PC-3 (cell line): Measurements from ENCODE around the gene HBS1L. TPM values are rescaled to one million over a fixed set of nuclear protein-coding genes. Genes with fewer than 3 reads are reported as not detected.

ENCODE experiments used
- ATAC-seq: fragments of 200-7000 bp; cut with Tn5 transposase; 2 replicates; pipeline ENCODE4 v1.9.1; 2020; ENCODE audit warnings: mild to moderate bottlenecking, moderate library complexity
- Bru-seq: library from RNA; stranded (reverse); fragments of 400-500 nt; gene quantifications from one replicate; lab custom pipeline; 2021; lab: Mats Ljungman, UMichigan
- BruChase-seq, 2 experiments: library from RNA; stranded (reverse); fragments of 400-500 nt; gene quantifications; one replicate each; lab custom pipeline; 2021; lab: Mats Ljungman, UMichigan
- BruUV-seq: library from RNA; stranded (reverse); fragments of 400-500 nt; replicated peaks from 2 replicates; lab custom pipeline; 2021; lab: Mats Ljungman, UMichigan
- CTCF ChIA-PET: fragments of 300-600 bp; sonication (Branson Sonifier 250); formaldehyde crosslinking; loops from one replicate; lab custom pipeline; 2022; ENCODE audit warnings: antibody characterized with exemption; lab: Charles Lee
- POLR2A ChIA-PET: fragments of 300-600 bp; sonication (Branson Sonifier 250); formaldehyde crosslinking; loops from one replicate; lab custom pipeline; 2022; ENCODE audit warnings: antibody characterized with exemption; ENCODE audit not compliant: unreplicated experiment; lab: Charles Lee
- DNase-seq: peaks from one replicate; pipeline ENCODE4 v3.0.0-alpha.2; 2015
- H2AFZ ChIP-seq: fragments of 300-600 bp; sonication (generic); 2 replicates; pipeline ENCODE4 v1.6.0; 2016; ENCODE audit warnings: antibody characterized with exemption, low read length
- H3F3A ChIP-seq: fragments of 300-600 bp; sonication (generic); one replicate; pipeline ENCODE4 v1.6.0; 2017; ENCODE audit warnings: antibody characterized with exemption, low read length, control low read depth, mild to moderate bottlenecking; ENCODE audit not compliant: unreplicated experiment
- H3K27ac ChIP-seq: fragments of 300-600 bp; sonication (generic); 2 replicates; pipeline ENCODE4 v1.5.1; 2016; ENCODE audit warnings: mild to moderate bottlenecking, low read length
- H3K27me3 ChIP-seq: fragments of 300-600 bp; sonication (generic); 2 replicates; pipeline ENCODE4 v1.6.1; 2016; ENCODE audit warnings: low read length, mixed read lengths
- H3K36me3 ChIP-seq: fragments of 300-600 bp; sonication (generic); 2 replicates; pipeline ENCODE4 v1.6.1; 2016; ENCODE audit warnings: low read depth, mixed run types, low read length, mixed read lengths
- H3K4me1 ChIP-seq: fragments of 300-600 bp; sonication (generic); 2 replicates; pipeline ENCODE4 v1.5.1; 2016; ENCODE audit warnings: low read length; ENCODE audit not compliant: insufficient read depth
- H3K4me2 ChIP-seq: fragments of 300-600 bp; sonication (generic); 2 replicates; pipeline ENCODE4 v1.6.0; 2016; ENCODE audit warnings: low read length
- H3K4me3 ChIP-seq: fragments of 300-600 bp; sonication (generic); 2 replicates; pipeline ENCODE4 v1.5.1; 2016; ENCODE audit warnings: mild to moderate bottlenecking, low read length, mixed read lengths
- H3K79me2 ChIP-seq: fragments of 300-600 bp; sonication (generic); 2 replicates; pipeline ENCODE4 v1.6.1; 2017; ENCODE audit warnings: low read length, mixed read lengths
- H3K9ac ChIP-seq: fragments of 300-600 bp; sonication (generic); 2 replicates; pipeline ENCODE4 v1.6.0; 2016; ENCODE audit warnings: mild to moderate bottlenecking, low read length
- H3K9me2 ChIP-seq: fragments of 300-600 bp; sonication (generic); replicated peaks from 2 replicates; pipeline ENCODE4 v1.6.1; 2016; ENCODE audit warnings: mixed run types, low read length, mixed read lengths
- H3K9me3 ChIP-seq: fragments of 300-600 bp; sonication (generic); 2 replicates; pipeline ENCODE4 v1.6.1; 2016; ENCODE audit warnings: low read length, mixed read lengths
- H4K20me1 ChIP-seq: fragments of 300-600 bp; sonication (generic); 2 replicates; pipeline ENCODE4 v1.6.1; 2016; ENCODE audit warnings: low read length, mixed read lengths
- CTCF ChIP-seq: fragments of 300-600 bp; sonication (generic); conservative IDR thresholded peaks from 2 replicates; pipeline ENCODE4 v1.5.1; 2017; ENCODE audit warnings: antibody characterized with exemption, low read depth, mild to moderate bottlenecking, low read length
- EZH2 ChIP-seq: fragments of 300-600 bp; sonication (generic); IDR thresholded peaks from one replicate; pipeline ENCODE4 v1.6.1; 2017; ENCODE audit warnings: antibody characterized with exemption, mild to moderate bottlenecking, low read length; ENCODE audit not compliant: unreplicated experiment
- EZH2phosphoT487 ChIP-seq: fragments of 300-600 bp; sonication (generic); IDR thresholded peaks from 2 replicates; pipeline ENCODE4 v1.6.1; 2018; ENCODE audit warnings: mild to moderate bottlenecking, antibody characterized with exemption, low read length, borderline replicate concordance
- intact Hi-C: fragments of 100-400 bp; cut with micrococcal nuclease; formaldehyde crosslinking; loops from 2 replicates; pipeline ENCODE4 v1.9.0; 2023
- long read RNA-seq: library from polyadenylated mRNA; unstranded; transcript quantifications from one replicate; pipeline ENCODE4 v2.0.0, GENCODE V29; 2021; ENCODE audit not compliant: unreplicated experiment
- total RNA-seq: library from RNA; depleted of rRNA; stranded (reverse); fragments of >200 nt; gene quantifications from 2 replicates; pipeline ENCODE4 v1.2.3, GENCODE V29; 2014; rRNA removed

HBS1L gene
- total RNA-seq (44.9 and 53.2 TPM in 2 replicates), Bru-seq, nascent RNA (percentile 80 among the genes with signal in this experiment), BruChase-seq, experiment 1, labeled RNA remaining after a 6-hour chase (percentile 77 among the genes with signal in this experiment), BruChase-seq, experiment 2, labeled RNA remaining after a 2-hour chase (percentile 77 among the genes with signal in this experiment)
- long read RNA-seq, full-length matches to known transcripts = 132 of 175 reads
- long read RNA-seq, partial matches to known transcripts = 12 of 175 reads
- long read RNA-seq, other reads (novel, unspliced or antisense) = 31 of 175 reads

- Histone ChIP-seq H3K27ac (peak within 1 kb of the TSS; percentile 31), H3K9ac (peak within 1 kb of the TSS; percentile 94), H4K20me1 (peaks cover 10% of the 10 kb centered on the region; the same call in 1 of the 2 replicates), H3K36me3 (no peaks in the 10 kb centered on the region), H3K9me3 (no peaks in the 10 kb centered on the region), H2AFZ (peak within 1 kb of the TSS; percentile 86), H3F3A (no peaks in the 10 kb centered on the region), H3K4me2 (peak within 1 kb of the TSS; percentile 80), H3K9me2 (no peaks in the 10 kb centered on the region), H3K4me3 (peak within 1 kb of the TSS; percentile 93), H3K27me3 (no peaks in the 10 kb centered on the region), H3K79me2 (peaks cover 48% of the 10 kb centered on the region), H3K4me1 (peaks cover 12% of the 10 kb centered on the region)
- POLR2A ChIA-PET = interaction anchor here (0.5 to 0.7 kb wide), 3 partner anchors 8 to 232 kb away, joined by 3 to 28 read pairs (median 9); no protein-coding TSS in a partner anchor
- DNase-seq = peak; percentile 98
- TSS peak; percentile 92 for BruUV-seq
- CTCF ChIA-PET = interaction anchor here (0.6 to 1.0 kb wide), 2 partner anchors 8 to 43 kb away, joined by 3 to 5 read pairs; no protein-coding TSS in a partner anchor
- no peak for TF ChIP-seq CTCF
- TF ChIP-seq EZH2 = no peak
- no peak for TF ChIP-seq EZH2phosphoT487
- intact Hi-C loops = no loop called here
- ATAC-seq = peak; percentile 98
Measured at GRCh38 chr6:135054569-135055498, at the start of gene HBS1L. HBS1L (minus strand) TSS chr6:135054822; CDS start chr6:135054691, 131 bp downstream.

- H2AFZ ChIP-seq = no peak overlapping the region
- intact Hi-C loops = no loop called here
- no peaks in the 10 kb centered on the region for H3K4me1 ChIP-seq
- BruUV-seq = no TSS peak
- H3K27me3 ChIP-seq = no peaks in the 10 kb centered on the region
- ChIA-PET POLR2A (no interaction called here), CTCF (no interaction called here)
- H3K79me2 ChIP-seq = no peaks in the 10 kb centered on the region
- no peaks in the 10 kb centered on the region for H3K36me3 ChIP-seq
- no peaks in the 10 kb centered on the region for H3F3A ChIP-seq
- ATAC-seq (no peak), DNase-seq (no peak)
- no peaks in the 10 kb centered on the region for H3K9me2 ChIP-seq
- H3K27ac ChIP-seq = no peak overlapping the region
- no peak for TF ChIP-seq CTCF
- TF ChIP-seq EZH2 = no peak
- no peak for TF ChIP-seq EZH2phosphoT487
- no peak overlapping the region for H3K9ac ChIP-seq
- no peak overlapping the region for H3K4me3 ChIP-seq
- H3K4me2 ChIP-seq = no peak overlapping the region
- H3K9me3 ChIP-seq = no peaks in the 10 kb centered on the region
- H4K20me1 ChIP-seq = no peaks in the 10 kb centered on the region
Measured at GRCh38 chr6:135104199-135104598, 49.6 kb upstream of the HBS1L start.
